BLaER1 (cell line): ENCODE measurements around the gene MYCL.

Source experiments
- H3K27ac ChIP-seq: shearing (Covaris generic); formaldehyde crosslinking; 2 replicates; pipeline ENCODE4 v1.8.1; 2022
- H3K27me3 ChIP-seq: shearing (Covaris generic); formaldehyde crosslinking; 2 replicates; pipeline ENCODE4 v1.8.1; 2022
- H3K36me3 ChIP-seq: shearing (Covaris generic); formaldehyde crosslinking; 2 replicates; pipeline ENCODE4 v1.8.1; 2022
- H3K4me1 ChIP-seq: shearing (Covaris generic); formaldehyde crosslinking; 2 replicates; pipeline ENCODE4 v1.8.1; 2022
- H3K4me2 ChIP-seq: shearing (Covaris generic); formaldehyde crosslinking; 2 replicates; pipeline ENCODE4 v1.8.1; 2022
- H3K4me3 ChIP-seq: shearing (Covaris generic); formaldehyde crosslinking; 2 replicates; pipeline ENCODE4 v1.8.1; 2022
- H3K9ac ChIP-seq: shearing (Covaris generic); formaldehyde crosslinking; 2 replicates; pipeline ENCODE4 v1.8.1; 2022
- H3K9me3 ChIP-seq: shearing (Covaris generic); formaldehyde crosslinking; 2 replicates; pipeline ENCODE4 v1.8.1; 2022
- H4K20me1 ChIP-seq: shearing (Covaris generic); formaldehyde crosslinking; 2 replicates; pipeline ENCODE4 v1.8.1; 2022
- Cebpa-rat ChIP-seq: shearing (Covaris generic); IDR thresholded peaks from 2 replicates; pipeline ENCODE4 v1.8.1; 2022

Gene MYCL

GRCh38 chr1:39857126-39857878, 44.4 kb downstream of the MYCL start:
- TF ChIP-seq Cebpa-rat, result no peak
- no peaks in the 10 kb centered on the region for H3K27me3 ChIP-seq
- H3K9me3 ChIP-seq, result 0 out of 2 replicates have a peak, but pooled peaks cover 8% of the 10 kb centered on the region
- H3K36me3 ChIP-seq, result peaks cover 65% of the 10 kb centered on the region
- no peaks in the 10 kb centered on the region for H3K4me1 ChIP-seq
- H4K20me1 ChIP-seq, result peaks cover 86% of the 10 kb centered on the region
- H3K9ac ChIP-seq, result no peak overlapping the region
- no peak overlapping the region for H3K4me2 ChIP-seq
- no peak overlapping the region for H3K27ac ChIP-seq
- no peak overlapping the region for H3K4me3 ChIP-seq

DNA sequence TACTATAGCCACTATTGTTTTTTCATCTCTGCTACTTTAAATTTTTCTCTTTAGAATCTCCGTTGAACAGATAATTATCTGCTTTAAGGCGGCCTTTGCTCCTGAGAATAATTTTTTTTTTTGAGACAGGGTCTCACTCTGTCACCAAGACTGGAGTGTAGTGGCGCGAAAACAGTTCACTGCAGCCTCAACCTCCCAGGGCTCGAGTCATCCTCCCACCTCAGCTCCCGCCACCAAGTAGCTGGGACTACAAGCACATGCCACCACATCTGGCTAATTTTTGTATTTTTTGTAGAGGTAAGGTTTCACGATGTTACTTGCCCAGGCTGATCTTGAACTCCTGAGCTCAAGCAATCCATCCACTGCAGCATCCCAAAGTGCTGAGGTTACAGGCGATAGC, 47.0 kb downstream of the MYCL start:
- peaks cover 70% of the 10 kb centered on the region for H3K36me3 ChIP-seq
- H3K9ac ChIP-seq, result no peak overlapping the region
- no peak overlapping the region for H3K4me2 ChIP-seq
- H3K4me1 ChIP-seq, result peaks cover 13% of the 10 kb centered on the region
- no peak for TF ChIP-seq Cebpa-rat
- no peak overlapping the region for H3K4me3 ChIP-seq
- no peak overlapping the region for H3K27ac ChIP-seq
- H3K9me3 ChIP-seq, result no peaks in the 10 kb centered on the region
- peaks cover 69% of the 10 kb centered on the region for H4K20me1 ChIP-seq
- H3K27me3 ChIP-seq, result no peaks in the 10 kb centered on the region

GRCh38 chr1:39854314-39854713, 47.4 kb downstream of the MYCL start:
- H3K27ac ChIP-seq, result no peak overlapping the region
- H3K4me3 ChIP-seq, result no peak overlapping the region
- H3K4me2 ChIP-seq, result no peak overlapping the region
- peaks cover 74% of the 10 kb centered on the region for H3K36me3 ChIP-seq
- H3K9ac ChIP-seq, result no peak overlapping the region
- H4K20me1 ChIP-seq, result peaks cover 65% of the 10 kb centered on the region
- H3K4me1 ChIP-seq, result peaks cover 13% of the 10 kb centered on the region
- no peak for TF ChIP-seq Cebpa-rat
- no peaks in the 10 kb centered on the region for H3K9me3 ChIP-seq
- H3K27me3 ChIP-seq, result no peaks in the 10 kb centered on the region

DNA sequence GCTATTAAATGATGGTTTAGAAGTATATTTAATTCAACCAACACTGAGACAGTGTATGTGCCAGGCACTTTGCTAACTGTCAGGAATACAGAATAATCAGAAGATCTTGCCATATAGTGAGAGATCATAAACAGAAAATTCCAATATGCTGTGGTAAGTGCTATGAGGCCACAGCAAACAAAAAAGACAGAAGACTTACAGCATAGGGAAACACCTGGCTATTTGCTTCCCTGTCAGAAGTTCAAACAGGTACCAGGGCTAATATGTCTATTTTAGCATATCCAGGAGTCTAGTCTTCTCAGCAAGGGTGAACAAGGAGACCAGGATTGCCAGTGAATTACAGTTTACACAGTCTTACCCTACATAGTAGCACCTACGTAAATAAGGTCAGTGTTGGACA, 48.8 kb downstream of the MYCL start:
- Histone ChIP-seq H3K27ac (no peak overlapping the region), H3K9ac (no peak overlapping the region), H4K20me1 (peaks cover 51% of the 10 kb centered on the region), H3K4me3 (no peak overlapping the region), H3K4me1 (peaks cover 13% of the 10 kb centered on the region), H3K36me3 (peaks cover 87% of the 10 kb centered on the region), H3K27me3 (no peaks in the 10 kb centered on the region), H3K9me3 (no peaks in the 10 kb centered on the region), H3K4me2 (no peak overlapping the region)
- TF ChIP-seq Cebpa-rat, result no peak

DNA sequence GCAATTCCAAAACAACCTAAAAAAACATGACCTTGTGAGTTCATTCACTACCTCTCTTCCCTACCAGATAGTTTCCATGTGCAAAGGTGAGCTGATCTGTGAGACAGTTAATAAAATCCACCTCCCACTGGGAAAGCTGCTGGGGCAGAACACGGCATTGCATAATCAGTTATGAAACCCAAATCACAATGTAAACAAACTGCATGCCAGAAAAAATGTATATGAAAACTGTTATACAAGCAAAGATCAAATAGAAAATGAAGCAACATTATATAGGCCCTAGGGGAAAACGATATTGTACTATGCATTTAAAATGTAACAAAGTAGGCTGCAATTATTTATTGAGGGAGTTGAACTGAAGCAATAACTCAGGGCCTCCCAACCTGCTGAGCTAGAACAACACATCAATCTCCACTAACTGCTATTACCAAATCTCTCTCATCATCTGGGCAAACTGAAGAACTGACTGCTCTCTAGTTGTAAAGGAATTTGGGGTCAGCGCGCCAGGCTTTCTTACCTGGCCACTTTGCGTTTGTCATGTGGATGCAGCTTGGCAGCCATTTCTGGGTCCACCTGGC, 49.4 kb downstream of the MYCL start:
- H3K9me3 ChIP-seq, result no peaks in the 10 kb centered on the region
- H3K9ac ChIP-seq, result no peak overlapping the region
- no peak for TF ChIP-seq Cebpa-rat
- no peak overlapping the region for H3K4me3 ChIP-seq
- no peak overlapping the region for H3K27ac ChIP-seq
- no peaks in the 10 kb centered on the region for H3K27me3 ChIP-seq
- peaks cover 45% of the 10 kb centered on the region for H4K20me1 ChIP-seq
- no peak overlapping the region for H3K4me2 ChIP-seq
- peaks cover 14% of the 10 kb centered on the region for H3K4me1 ChIP-seq
- H3K36me3 ChIP-seq, result peaks cover 90% of the 10 kb centered on the region

GRCh38 chr1:39850606-39851216, 51.0 kb downstream of the MYCL start:
- H3K9ac ChIP-seq, result no peak overlapping the region
- TF ChIP-seq Cebpa-rat, result no peak
- H3K4me2 ChIP-seq, result peak overlapping the region; percentile 22
- no peak overlapping the region for H3K4me3 ChIP-seq
- no peaks in the 10 kb centered on the region for H3K27me3 ChIP-seq
- H3K27ac ChIP-seq, result no peak overlapping the region
- H3K4me1 ChIP-seq, result peaks cover 30% of the 10 kb centered on the region
- H3K36me3 ChIP-seq, result peaks cover 82% of the 10 kb centered on the region
- H3K9me3 ChIP-seq, result no peaks in the 10 kb centered on the region
- H4K20me1 ChIP-seq, result peaks cover 35% of the 10 kb centered on the region

DNA sequence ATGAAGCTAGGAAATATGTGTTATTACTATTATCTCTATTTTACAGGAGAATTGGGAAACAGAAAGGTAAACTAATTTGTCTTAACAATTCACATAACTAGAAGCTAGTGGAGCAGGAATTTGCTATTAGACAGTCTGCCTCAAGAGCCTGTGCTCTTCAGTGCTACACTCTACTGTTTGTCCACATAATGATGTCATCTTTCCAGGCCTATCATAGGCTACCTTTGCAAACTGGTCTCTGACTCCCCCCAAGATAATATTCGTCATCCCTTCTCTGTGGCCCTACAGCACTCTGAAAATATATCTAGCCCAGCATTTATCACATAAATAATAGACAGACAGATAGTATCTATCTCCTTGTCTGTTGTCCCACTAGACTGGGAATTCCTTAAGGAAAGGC, 52.5 kb downstream of the MYCL start:
- Histone ChIP-seq H3K27me3 (no peaks in the 10 kb centered on the region), H3K27ac (no peak overlapping the region), H4K20me1 (peaks cover 36% of the 10 kb centered on the region), H3K4me1 (peaks cover 44% of the 10 kb centered on the region), H3K9me3 (no peaks in the 10 kb centered on the region), H3K36me3 (peaks cover 73% of the 10 kb centered on the region), H3K9ac (no peak overlapping the region), H3K4me2 (no peak overlapping the region), H3K4me3 (no peak overlapping the region)
- TF ChIP-seq Cebpa-rat, result no peak

GRCh38 chr1:39847940-39848339, 53.8 kb downstream of the MYCL start:
- Histone ChIP-seq H3K4me1 (peaks cover 50% of the 10 kb centered on the region), H3K36me3 (peaks cover 74% of the 10 kb centered on the region), H3K27me3 (no peaks in the 10 kb centered on the region), H3K4me2 (no peak overlapping the region), H3K4me3 (no peak overlapping the region), H3K9me3 (no peaks in the 10 kb centered on the region), H4K20me1 (peaks cover 33% of the 10 kb centered on the region), H3K27ac (no peak overlapping the region), H3K9ac (no peak overlapping the region)
- no peak for TF ChIP-seq Cebpa-rat

- Histone ChIP-seq H4K20me1 (peaks cover 22% of the 10 kb centered on the region), H3K4me3 (no peak overlapping the region), H3K9ac (0 out of 2 replicates have a peak overlapping the region, but pooled peaks have one; percentile 47), H3K27me3 (no peaks in the 10 kb centered on the region), H3K4me1 (peaks cover 50% of the 10 kb centered on the region), H3K4me2 (peak overlapping the region; percentile 82), H3K36me3 (peaks cover 76% of the 10 kb centered on the region), H3K27ac (peak overlapping the region; percentile 74; the same call in 1 of the 2 replicates), H3K9me3 (no peaks in the 10 kb centered on the region)
- no peak for TF ChIP-seq Cebpa-rat
Measured at GRCh38 chr1:39846796-39847195, 54.9 kb downstream of the MYCL start.
